PFSK-1 (cell line): ENCODE results near the gene EDN1.

ENCODE experiments used
- FOXP2 ChIP-seq: optimal IDR thresholded peaks from 2 replicates; pipeline ENCODE3; 2011; ENCODE audit warnings: borderline replicate concordance, control low read depth, inconsistent platforms; ENCODE audit not compliant: insufficient read depth; ENCODE audit errors: extremely low read length, extremely low read depth
- POLR2AphosphoS5 ChIP-seq: IDR thresholded peaks from 2 replicates; pipeline ENCODE4 v1.6.1; 2012; ENCODE audit warnings: low read depth, mild to moderate bottlenecking, control low read depth, low read length, moderate library complexity
- SIN3A ChIP-seq: IDR thresholded peaks from 2 replicates; pipeline ENCODE4 v1.6.1; 2012; ENCODE audit warnings: mild to moderate bottlenecking, low read length, moderate library complexity, borderline replicate concordance; ENCODE audit not compliant: insufficient read depth
- TAF1 ChIP-seq: IDR thresholded peaks from 2 replicates; pipeline ENCODE4 v1.6.1; 2012; ENCODE audit warnings: low read length, control low read depth, borderline replicate concordance; ENCODE audit not compliant: insufficient read depth
- TF ChIP-seq, protein P1 (sequence below), 2 experiments: IDR thresholded peaks; 2 replicates each; pipeline versions ENCODE4 v1.6.1 to v1.8.0; 2011 to 2012; ENCODE audit warnings: low read depth in 2 of 2, low read length in 2 of 2, control low read depth in 1 of 2, inconsistent platforms in 1 of 2, mild to moderate bottlenecking in 1 of 2, moderate library complexity in 1 of 2; ENCODE audit not compliant: insufficient read depth in 1 of 2

The EDN1 gene

DNA sequence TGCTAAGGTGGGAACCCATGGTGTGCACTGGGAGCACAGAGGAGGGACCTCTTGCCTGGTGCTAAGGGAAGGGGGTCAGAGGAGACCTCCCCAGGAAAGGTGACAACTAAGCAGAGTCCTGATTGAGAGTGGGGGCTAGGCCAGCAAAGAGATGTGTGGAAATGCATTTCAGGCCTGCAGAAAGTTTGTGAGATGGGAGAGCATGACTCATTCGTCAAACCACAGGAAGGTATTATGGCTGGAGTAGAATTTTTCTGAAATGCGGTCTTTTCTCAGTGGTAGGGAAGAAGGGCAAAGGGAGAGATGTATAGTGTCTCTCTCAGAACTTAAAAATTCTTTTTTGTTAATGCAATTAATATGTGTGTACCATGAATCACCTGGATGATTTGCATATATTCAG is 23.6 kb upstream of the EDN1 start:
- TF ChIP-seq, protein P1, sequence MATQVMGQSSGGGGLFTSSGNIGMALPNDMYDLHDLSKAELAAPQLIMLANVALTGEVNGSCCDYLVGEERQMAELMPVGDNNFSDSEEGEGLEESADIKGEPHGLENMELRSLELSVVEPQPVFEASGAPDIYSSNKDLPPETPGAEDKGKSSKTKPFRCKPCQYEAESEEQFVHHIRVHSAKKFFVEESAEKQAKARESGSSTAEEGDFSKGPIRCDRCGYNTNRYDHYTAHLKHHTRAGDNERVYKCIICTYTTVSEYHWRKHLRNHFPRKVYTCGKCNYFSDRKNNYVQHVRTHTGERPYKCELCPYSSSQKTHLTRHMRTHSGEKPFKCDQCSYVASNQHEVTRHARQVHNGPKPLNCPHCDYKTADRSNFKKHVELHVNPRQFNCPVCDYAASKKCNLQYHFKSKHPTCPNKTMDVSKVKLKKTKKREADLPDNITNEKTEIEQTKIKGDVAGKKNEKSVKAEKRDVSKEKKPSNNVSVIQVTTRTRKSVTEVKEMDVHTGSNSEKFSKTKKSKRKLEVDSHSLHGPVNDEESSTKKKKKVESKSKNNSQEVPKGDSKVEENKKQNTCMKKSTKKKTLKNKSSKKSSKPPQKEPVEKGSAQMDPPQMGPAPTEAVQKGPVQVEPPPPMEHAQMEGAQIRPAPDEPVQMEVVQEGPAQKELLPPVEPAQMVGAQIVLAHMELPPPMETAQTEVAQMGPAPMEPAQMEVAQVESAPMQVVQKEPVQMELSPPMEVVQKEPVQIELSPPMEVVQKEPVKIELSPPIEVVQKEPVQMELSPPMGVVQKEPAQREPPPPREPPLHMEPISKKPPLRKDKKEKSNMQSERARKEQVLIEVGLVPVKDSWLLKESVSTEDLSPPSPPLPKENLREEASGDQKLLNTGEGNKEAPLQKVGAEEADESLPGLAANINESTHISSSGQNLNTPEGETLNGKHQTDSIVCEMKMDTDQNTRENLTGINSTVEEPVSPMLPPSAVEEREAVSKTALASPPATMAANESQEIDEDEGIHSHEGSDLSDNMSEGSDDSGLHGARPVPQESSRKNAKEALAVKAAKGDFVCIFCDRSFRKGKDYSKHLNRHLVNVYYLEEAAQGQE (IDR thresholded peaks at IDR 0.05; ENCODE audit: insufficient read depth in 1 of 2, low read depth in 2 of 2, low read length in 2 of 2) = no peak
- TF ChIP-seq POLR2AphosphoS5 = no peak
- TF ChIP-seq SIN3A = no peak
- no peak for TF ChIP-seq TAF1
- TF ChIP-seq FOXP2 = no peak

DNA sequence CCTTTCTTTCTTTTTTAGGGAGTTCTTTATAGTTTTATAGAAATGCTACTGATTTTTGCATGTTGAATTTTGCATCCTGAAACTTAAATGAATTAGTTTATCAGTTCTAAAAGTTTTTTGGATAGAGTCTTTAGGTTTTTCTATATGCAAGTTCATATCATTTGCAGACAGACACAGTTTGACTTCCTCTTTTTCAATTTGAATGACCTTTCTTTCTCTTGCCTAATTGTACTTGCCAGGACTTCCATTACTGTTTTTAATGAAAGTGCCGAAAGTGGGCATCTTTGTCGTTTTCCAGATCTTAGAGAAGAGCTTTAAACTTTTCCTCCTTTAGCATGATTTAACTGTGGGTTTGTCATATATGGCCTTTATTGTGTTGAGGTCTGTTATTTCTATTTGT is 21.1 kb upstream of the EDN1 start:
- TF ChIP-seq, protein P1 (IDR thresholded peaks at IDR 0.05; ENCODE audit: insufficient read depth in 1 of 2, low read depth in 2 of 2, low read length in 2 of 2) = no peak
- TF ChIP-seq POLR2AphosphoS5 (no peak), FOXP2 (no peak), SIN3A (no peak), TAF1 (no peak)

DNA sequence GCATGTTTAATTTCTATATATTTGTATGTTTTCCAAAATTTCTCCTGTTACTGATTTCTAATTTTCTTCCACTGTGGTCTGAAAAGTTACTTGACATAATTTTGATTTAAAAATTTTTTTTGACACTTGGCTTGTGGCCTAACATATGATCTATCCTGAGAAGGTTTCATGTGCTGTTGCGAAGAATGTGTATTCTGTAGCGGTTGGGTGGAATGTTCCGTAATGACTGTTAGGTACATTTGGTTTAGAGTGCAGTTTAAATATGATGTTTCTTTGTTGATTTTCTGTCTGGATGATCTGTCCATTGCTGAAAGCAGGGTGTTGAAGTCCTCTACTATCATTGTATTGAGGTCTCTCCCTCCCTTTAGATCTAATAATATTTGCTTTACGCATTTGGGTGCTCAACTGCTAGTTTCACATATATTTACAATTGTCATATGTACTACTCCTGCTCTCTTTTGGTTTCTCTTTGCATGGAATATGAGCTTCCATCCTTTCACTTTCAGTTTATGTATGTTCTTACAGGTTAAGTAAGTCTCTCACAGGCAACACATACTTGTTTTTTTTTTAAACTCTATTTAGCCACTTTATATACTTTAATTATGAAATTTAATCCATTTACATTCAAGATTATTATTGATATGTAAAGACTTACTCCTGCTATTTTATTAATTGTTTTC is 19.5 kb upstream of the EDN1 start:
- TF ChIP-seq POLR2AphosphoS5 (no peak), SIN3A (no peak), TAF1 (no peak), FOXP2 (no peak)
- TF ChIP-seq, protein P1 (IDR thresholded peaks at IDR 0.05; ENCODE audit: insufficient read depth in 1 of 2, low read depth in 2 of 2, low read length in 2 of 2) = no peak

DNA sequence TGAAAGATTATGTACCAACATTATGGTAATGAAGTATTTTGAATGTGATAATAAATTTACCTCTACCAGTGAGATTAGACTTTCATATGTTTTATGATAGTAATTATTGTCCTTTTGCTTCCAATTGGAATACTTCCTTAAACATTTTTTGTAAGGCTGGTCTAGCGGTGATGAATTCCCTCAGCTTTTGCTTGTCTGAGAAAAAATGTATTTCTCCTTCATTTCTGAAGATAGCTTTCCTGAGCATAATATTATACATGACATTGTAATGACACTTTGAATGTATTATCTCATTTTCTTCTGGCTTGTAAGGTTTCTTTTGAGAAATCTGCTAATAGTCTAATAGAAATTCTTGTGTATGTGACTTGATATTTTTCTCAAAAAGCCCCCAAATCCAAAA is 18.6 kb upstream of the EDN1 start:
- TF ChIP-seq TAF1 (no peak), SIN3A (no peak), POLR2AphosphoS5 (no peak), FOXP2 (no peak)
- TF ChIP-seq, protein P1 (IDR thresholded peaks at IDR 0.05; ENCODE audit: insufficient read depth in 1 of 2, low read depth in 2 of 2, low read length in 2 of 2) = no peak

DNA sequence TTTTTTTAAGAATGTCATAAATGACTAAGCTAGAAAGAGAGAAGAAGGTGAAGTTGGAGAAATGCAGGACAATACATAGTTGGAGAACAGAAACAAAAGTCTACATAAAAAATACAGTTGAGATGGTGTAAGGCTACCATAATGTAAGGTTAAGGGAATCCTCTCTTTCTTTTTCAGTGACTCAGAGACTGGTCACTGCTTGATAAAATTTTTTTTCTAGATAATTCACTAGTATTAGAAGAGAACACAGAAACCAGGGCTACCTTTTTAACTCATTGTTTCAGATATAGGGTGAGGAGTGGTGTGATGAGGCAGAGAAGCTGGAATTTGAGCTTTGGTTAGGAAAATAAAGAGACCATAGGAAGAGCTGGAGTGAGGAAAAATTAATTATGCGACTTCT is 18.2 kb upstream of the EDN1 start:
- TF ChIP-seq SIN3A (no peak), POLR2AphosphoS5 (no peak), FOXP2 (no peak), TAF1 (no peak)
- TF ChIP-seq, protein P1 (IDR thresholded peaks at IDR 0.05; ENCODE audit: insufficient read depth in 1 of 2, low read depth in 2 of 2, low read length in 2 of 2) = no peak
